SK-N-SH (cell line): ENCODE measurements around the gene ZMYND8.

Source experiments
- CTCF ChIP-seq: fragments of 200-600 bp; sonication (generic); IDR thresholded peaks from 2 replicates; pipeline ENCODE4 v1.6.1; 2017; ENCODE audit warnings: antibody characterized with exemption, mild to moderate bottlenecking, moderate library complexity
- EZH2phosphoT487 ChIP-seq: fragments of 200-600 bp; sonication (generic); IDR thresholded peaks from 2 replicates; pipeline ENCODE4 v1.6.1; 2017; ENCODE audit warnings: low read depth, mixed run types, mild to moderate bottlenecking, antibody characterized with exemption, moderate library complexity, borderline replicate concordance
- RCOR1 ChIP-seq: fragments of 150-350 bp; IDR thresholded peaks from 2 replicates; pipeline ENCODE4 v1.6.1; 2017; ENCODE audit warnings: antibody characterized with exemption, low read length
- RFX5 ChIP-seq: IDR thresholded peaks from 2 replicates; pipeline ENCODE4 v1.6.1; 2012; ENCODE audit warnings: mild to moderate bottlenecking, improper control_type of control experiment, low read length
- SMC3 ChIP-seq: IDR thresholded peaks from 2 replicates; pipeline ENCODE4 v1.6.1; 2012; ENCODE audit warnings: low read depth, low read length, improper control_type of control experiment
- TCF12 ChIP-seq: IDR thresholded peaks from 2 replicates; pipeline ENCODE4 v1.4.0; 2012
- USF2 ChIP-seq: fragments of 150-350 bp; IDR thresholded peaks from 2 replicates; pipeline ENCODE4 v1.6.1; 2017; ENCODE audit warnings: antibody characterized with exemption, low read length, low read depth, borderline replicate concordance
- YY1 ChIP-seq: IDR thresholded peaks from 2 replicates; pipeline ENCODE4 v1.4.0; 2012; ENCODE audit warnings: low read depth, mild to moderate bottlenecking

DNA sequence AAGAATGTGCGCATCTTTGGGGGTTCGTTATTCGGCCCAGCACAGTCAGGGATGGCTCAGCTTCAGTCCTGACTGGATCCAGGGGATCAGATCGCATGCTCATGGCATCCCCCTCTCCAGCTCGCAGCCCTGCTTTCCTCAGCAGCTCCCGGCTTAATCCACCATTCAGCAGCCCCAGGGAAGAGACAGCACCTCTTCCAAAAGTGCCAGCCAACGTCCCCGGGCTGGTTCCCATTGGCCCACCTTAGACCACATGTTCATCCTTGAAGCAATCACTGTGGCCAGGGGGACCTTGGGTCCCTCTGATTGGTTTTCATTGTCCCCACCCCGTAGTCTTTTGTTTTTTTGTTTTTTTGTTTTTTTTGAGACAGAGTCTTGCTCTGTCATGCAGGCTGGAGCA, 188.7 kb downstream of the ZMYND8 start:
- no peak for TF ChIP-seq USF2
- TF ChIP-seq CTCF: no peak
- TF ChIP-seq TCF12: no peak
- no peak for TF ChIP-seq EZH2phosphoT487
- no peak for TF ChIP-seq RFX5
- no peak for TF ChIP-seq SMC3
- TF ChIP-seq RCOR1: no peak
- TF ChIP-seq YY1: no peak
